Measurements from ENCODE around the gene CDK13.

- no peak for TF ChIP-seq GATA2 (IDR thresholded peaks at IDR 0.05; ENCODE audit: low read depth, low read length)
- TF ChIP-seq GATA3 (IDR thresholded peaks at IDR 0.05; ENCODE audit: low read depth, low read length): no peak
Observed at GRCh38 chr7:40093631-40094350, 143.7 kb downstream of the CDK13 start.
